OCI-LY1 (cell line): Measurements from ENCODE around the gene CCL16.

Experiments
- CTCF ChIP-seq: fragments of 200-600 bp; sonication (generic), shearing (Covaris generic); IDR thresholded peaks from 2 replicates; pipeline ENCODE4 v1.5.1; 2017; ENCODE audit warnings: mild to moderate bottlenecking, antibody characterized with exemption, low read length, moderate library complexity, mixed read lengths
- EZH2 ChIP-seq: fragments of 200-600 bp; sonication (generic), shearing (Covaris generic); IDR thresholded peaks from 2 replicates; pipeline ENCODE4 v1.8.0; 2017; ENCODE audit warnings: borderline replicate concordance, mixed run types, mild to moderate bottlenecking, antibody characterized with exemption, low read length, moderate library complexity, mixed read lengths

GRCh38 chr17:35998756-35999155 lies 17.5 kb upstream of the CCL16 start:
- no peak for TF ChIP-seq CTCF
- no peak for TF ChIP-seq EZH2
